CD14-positive monocyte (primary cell): ENCODE data around the gene TMEM44. TPM values are rescaled to one million over a fixed set of nuclear protein-coding genes. Genes with fewer than 3 reads are reported as not detected.

Experiments
- DNase-seq, 3 donors: peaks; one replicate each; pipeline ENCODE4 v3.0.0-alpha.2; 2011 to 2022
- H2AFZ ChIP-seq: 2 replicates; pipeline ENCODE4 v1.6.0; 2012; ENCODE audit warnings: mild to moderate bottlenecking, low read depth, low read length, inconsistent platforms; ENCODE audit not compliant: insufficient read depth, poor library complexity, severe bottlenecking
- H3K27ac ChIP-seq, 2 donors: 1 replicate in 1 of 2; 2 replicates in 1 of 2; pipeline ENCODE4 v1.5.1; 2012 to 2013; ENCODE audit warnings: low read length in 2 of 2, control low read depth in 1 of 2, inconsistent platforms in 1 of 2, low read depth in 1 of 2, mild to moderate bottlenecking in 1 of 2
- H3K27me3 ChIP-seq, 2 donors: one replicate each; pipeline versions ENCODE4 v1.6.0 to v1.6.1; 2011 to 2013; ENCODE audit warnings: low read length in 2 of 2; ENCODE audit not compliant: control insufficient read depth in 2 of 2, insufficient read depth in 2 of 2
- H3K36me3 ChIP-seq, 2 donors: replicated peaks in 1 of 2; 1 replicate in 1 of 2; 2 replicates in 1 of 2; pipeline versions ENCODE4 v1.5.1 to v1.6.1; 2012 to 2013; ENCODE audit warnings: low read length in 2 of 2, control low read depth in 1 of 2, inconsistent platforms in 1 of 2, mild to moderate bottlenecking in 1 of 2; ENCODE audit not compliant: insufficient read depth in 2 of 2, control insufficient read depth in 1 of 2
- H3K4me1 ChIP-seq, 2 donors: 1 replicate in 1 of 2; 2 replicates in 1 of 2; pipeline versions ENCODE4 v1.5.1 to v1.6.1; 2012 to 2013; ENCODE audit warnings: low read length in 2 of 2, control low read depth in 1 of 2, inconsistent platforms in 1 of 2, mild to moderate bottlenecking in 1 of 2, moderate library complexity in 1 of 2; ENCODE audit not compliant: insufficient read depth in 2 of 2, control insufficient read depth in 1 of 2
- H3K4me2 ChIP-seq: replicated peaks from 2 replicates; pipeline ENCODE3; 2012; ENCODE audit warnings: low read length, moderate library complexity, mild to moderate bottlenecking; ENCODE audit not compliant: poor library complexity, severe bottlenecking; ENCODE audit errors: extremely low read depth
- H3K4me3 ChIP-seq, 3 experiments: fragments of 200-600 bp in 1 of 3; sonication (generic) in 1 of 3; replicated peaks in 1 of 3; 1 replicate in 2 of 3; 2 replicates in 1 of 3; pipeline ENCODE4 v1.5.1; 2011 to 2013; ENCODE audit warnings: low read length in 3 of 3, mild to moderate bottlenecking in 3 of 3, control low read depth in 2 of 3, low read depth in 2 of 3, inconsistent platforms in 1 of 3, moderate library complexity in 1 of 3
- H3K79me2 ChIP-seq: 2 replicates; pipeline ENCODE4 v1.6.0; 2012; ENCODE audit warnings: mild to moderate bottlenecking, control low read depth, inconsistent platforms, low read length, moderate library complexity; ENCODE audit not compliant: insufficient read depth
- H3K9ac ChIP-seq: 2 replicates; pipeline ENCODE4 v1.6.0; 2017; ENCODE audit warnings: low read length, mild to moderate bottlenecking; ENCODE audit not compliant: insufficient read depth, poor library complexity, severe bottlenecking
- H3K9me3 ChIP-seq, 2 donors: replicated peaks in 1 of 2; 1 replicate in 1 of 2; 2 replicates in 1 of 2; pipeline versions ENCODE4 v1.5.1 to v1.6.1; 2012 to 2013; ENCODE audit warnings: low read length in 2 of 2, control low read depth in 1 of 2; ENCODE audit not compliant: control insufficient read depth in 1 of 2, insufficient read depth in 1 of 2
- H4K20me1 ChIP-seq: 2 replicates; pipeline ENCODE4 v1.6.0; 2012; ENCODE audit warnings: mild to moderate bottlenecking, low read length, control low read depth, moderate library complexity; ENCODE audit not compliant: insufficient read depth
- H3K27ac Mint-ChIP-seq, 7 donors: one replicate each; pipeline ENCODE4 v1.8.0; 2020; ENCODE audit warnings: mild to moderate bottlenecking in 7 of 7, mixed read lengths in 7 of 7, moderate library complexity in 6 of 7, inconsistent platforms in 2 of 7
- H3K27me3 Mint-ChIP-seq, 3 donors: one replicate each; pipeline ENCODE4 v1.8.0; 2021 to 2022; ENCODE audit warnings: low read depth in 3 of 3, mild to moderate bottlenecking in 3 of 3, mixed read lengths in 3 of 3, moderate library complexity in 3 of 3, inconsistent platforms in 1 of 3
- H3K36me3 Mint-ChIP-seq, 2 donors: one replicate each; pipeline ENCODE4 v1.8.0; 2020; ENCODE audit warnings: mixed read lengths in 2 of 2, inconsistent platforms in 1 of 2, mild to moderate bottlenecking in 1 of 2
- H3K4me1 Mint-ChIP-seq: one replicate; pipeline ENCODE4 v1.8.0; 2020; ENCODE audit warnings: mild to moderate bottlenecking, mixed read lengths
- H3K4me3 Mint-ChIP-seq, 2 donors: one replicate each; pipeline ENCODE4 v1.8.0; 2020; ENCODE audit warnings: mild to moderate bottlenecking in 2 of 2, mixed read lengths in 2 of 2, moderate library complexity in 1 of 2
- H3K9me3 Mint-ChIP-seq, 7 donors: one replicate each; pipeline ENCODE4 v1.8.0; 2020 to 2022; ENCODE audit warnings: mixed read lengths in 7 of 7, mild to moderate bottlenecking in 6 of 7, moderate library complexity in 6 of 7, inconsistent platforms in 2 of 7
- CTCF ChIP-seq: fragments of 200-600 bp; IDR thresholded peaks from one replicate; pipeline ENCODE4 v1.8.0; 2022; ENCODE audit warnings: antibody characterized with exemption, mild to moderate bottlenecking
- WGBS: methylation state at CpG from one replicate; pipeline ENCODE4 v1.1.5; 2013; ENCODE audit warnings: missing lambda C conversion rate; ENCODE audit not compliant: insufficient coverage; 5-methylcytosine and 5-hydroxymethylcytosine counted together
- intact Hi-C, 2 donors: fragments of 100-400 bp; cut with micrococcal nuclease; formaldehyde crosslinking; loops; one replicate each; pipeline versions ENCODE4 v1.15.0 to v1.15.1; 2023
- polyA plus RNA-seq, 3 donors: library from polyadenylated mRNA; depleted of rRNA in 1 of 3; unstranded in 2 of 3; stranded (reverse) in 1 of 3; fragments of 300-500 nt in 2 of 3; fragments of >200 nt in 1 of 3; fragmentation: Illumina TruSeq in 2 of 3; gene quantifications; 1 replicate in 2 of 3; 2 replicates in 1 of 3; pipeline ENCODE4 v1.2.3, GENCODE V29; 2012 to 2021

Gene TMEM44
- polyA plus RNA-seq, 3 donors: 0.68 TPM; not detected in 2

- H3K27me3 Mint-ChIP-seq: peaks cover 4 to 6% (median 5%) of the 10 kb centered on the region in 3 donors
- WGBS: no CpG with 5 or more reads among the region's 4 CpGs
- Histone ChIP-seq H3K36me3 (no peaks in the 10 kb centered on the region), H2AFZ (no peak overlapping the region), H3K4me3 (no peak overlapping the region), H3K27ac (no peak overlapping the region), H3K79me2 (peaks cover 13% of the 10 kb centered on the region), H4K20me1 (peaks cover 10% of the 10 kb centered on the region), H3K4me2 (no peak overlapping the region), H3K4me1 (peaks cover 13 to 18% of the 10 kb centered on the region in 2 donors), H3K9me3 (no peaks in the 10 kb centered on the region), H3K9ac (no peak overlapping the region), H3K27me3 (no peaks in the 10 kb centered on the region)
- H3K4me3 Mint-ChIP-seq: no peak overlapping the region
- intact Hi-C loops: loop anchor here in 1 of 2 donors (10.0 kb wide), 1 partner anchor 849 kb away; no protein-coding TSS in a partner anchor
- peaks cover 0 to 2% (median 0%) of the 10 kb centered on the region in 7 donors for H3K9me3 Mint-ChIP-seq
- H3K4me1 Mint-ChIP-seq: peaks cover 15% of the 10 kb centered on the region
- no peak overlapping the region for H3K27ac Mint-ChIP-seq
- no peak for DNase-seq
- no peak for TF ChIP-seq CTCF
- no peaks in the 10 kb centered on the region for H3K36me3 Mint-ChIP-seq
Measured at GRCh38 chr3:194675680-194676079, 42.5 kb upstream of the TMEM44 start.

- H3K27me3 ChIP-seq: no peaks in the 10 kb centered on the region
- no peak overlapping the region for H3K27ac Mint-ChIP-seq
- WGBS: 0% methylated on average over 1 of the region's 12 CpGs
- H2AFZ ChIP-seq: no peak overlapping the region
- no peak overlapping the region for H3K27ac ChIP-seq
- H3K4me1 Mint-ChIP-seq: peaks cover 17% of the 10 kb centered on the region
- H3K9me3 Mint-ChIP-seq: peaks cover 0 to 2% (median 0%) of the 10 kb centered on the region in 7 donors
- no peaks in the 10 kb centered on the region for H3K9me3 ChIP-seq
- no peak for TF ChIP-seq CTCF
- peaks cover 4 to 6% (median 5%) of the 10 kb centered on the region in 3 donors for H3K27me3 Mint-ChIP-seq
- no peak overlapping the region for H3K4me3 Mint-ChIP-seq
- intact Hi-C loops: loop anchor here in 1 of 2 donors (10.0 kb wide), 1 partner anchor 850 kb away; no protein-coding TSS in a partner anchor
- H3K9ac ChIP-seq: no peak overlapping the region
- peaks cover 14 to 21% of the 10 kb centered on the region in 2 donors for H3K4me1 ChIP-seq
- H3K4me3 ChIP-seq: no peak overlapping the region
- H3K4me2 ChIP-seq: no peak overlapping the region
- H3K36me3 ChIP-seq: no peaks in the 10 kb centered on the region
- no peak for DNase-seq
- H4K20me1 ChIP-seq: peaks cover 14% of the 10 kb centered on the region
- peaks cover 18% of the 10 kb centered on the region for H3K79me2 ChIP-seq
- no peaks in the 10 kb centered on the region for H3K36me3 Mint-ChIP-seq
Measured at GRCh38 chr3:194675081-194675640, 41.9 kb upstream of the TMEM44 start.
